HAP-1 (cell line): ENCODE results near the gene PRSS22.

ENCODE experiments used
- DNase-seq, 2 experiments: peaks; one replicate each; pipeline ENCODE4 v3.0.0-alpha.2; 2016 to 2020; ENCODE audit warnings: low spot score in 2 of 2
- H3K27me3 ChIP-seq: fragments of 250-450 bp; sonication (Bioruptor Pico); 2 replicates; pipeline ENCODE4 v1.5.1; 2020; ENCODE audit warnings: low read depth, mild to moderate bottlenecking, moderate library complexity
- H3K36me3 ChIP-seq: fragments of 250-450 bp; sonication (Bioruptor Pico); replicated peaks from 2 replicates; pipeline ENCODE4 v1.5.1; 2020; ENCODE audit warnings: mild to moderate bottlenecking
- H3K4me1 ChIP-seq: fragments of 250-450 bp; sonication (Bioruptor Pico); 2 replicates; pipeline ENCODE4 v1.5.1; 2020; ENCODE audit warnings: mild to moderate bottlenecking
- H3K4me3 ChIP-seq: fragments of 250-450 bp; sonication (Bioruptor Pico); 2 replicates; pipeline ENCODE4 v1.5.1; 2020; ENCODE audit warnings: mild to moderate bottlenecking, moderate library complexity
- H3K9me3 ChIP-seq: fragments of 250-450 bp; sonication (Bioruptor Pico); 2 replicates; pipeline ENCODE4 v1.5.1; 2020; ENCODE audit warnings: mild to moderate bottlenecking, moderate library complexity
- in situ Hi-C: fragments of 300-500 bp; cut with MboI; formaldehyde crosslinking; loops from 3 replicates; pipeline ENCODE4 v1.14.3; 2020; ENCODE audit warnings: low sequenced_read_pairs, inconsistent platforms, mixed read lengths

Gene PRSS22

GRCh38 chr16:2836646-2837508 lies 21.1 kb downstream of the PRSS22 start:
- no peak for DNase-seq
- Histone ChIP-seq H3K9me3 (no peaks in the 10 kb centered on the region), H3K4me1 (peaks cover under 1% of the 10 kb centered on the region; the same call in 1 of the 2 replicates), H3K27me3 (no peaks in the 10 kb centered on the region), H3K36me3 (no peaks in the 10 kb centered on the region), H3K4me3 (no peak overlapping the region)
- in situ Hi-C loops, result no loop called here

DNA sequence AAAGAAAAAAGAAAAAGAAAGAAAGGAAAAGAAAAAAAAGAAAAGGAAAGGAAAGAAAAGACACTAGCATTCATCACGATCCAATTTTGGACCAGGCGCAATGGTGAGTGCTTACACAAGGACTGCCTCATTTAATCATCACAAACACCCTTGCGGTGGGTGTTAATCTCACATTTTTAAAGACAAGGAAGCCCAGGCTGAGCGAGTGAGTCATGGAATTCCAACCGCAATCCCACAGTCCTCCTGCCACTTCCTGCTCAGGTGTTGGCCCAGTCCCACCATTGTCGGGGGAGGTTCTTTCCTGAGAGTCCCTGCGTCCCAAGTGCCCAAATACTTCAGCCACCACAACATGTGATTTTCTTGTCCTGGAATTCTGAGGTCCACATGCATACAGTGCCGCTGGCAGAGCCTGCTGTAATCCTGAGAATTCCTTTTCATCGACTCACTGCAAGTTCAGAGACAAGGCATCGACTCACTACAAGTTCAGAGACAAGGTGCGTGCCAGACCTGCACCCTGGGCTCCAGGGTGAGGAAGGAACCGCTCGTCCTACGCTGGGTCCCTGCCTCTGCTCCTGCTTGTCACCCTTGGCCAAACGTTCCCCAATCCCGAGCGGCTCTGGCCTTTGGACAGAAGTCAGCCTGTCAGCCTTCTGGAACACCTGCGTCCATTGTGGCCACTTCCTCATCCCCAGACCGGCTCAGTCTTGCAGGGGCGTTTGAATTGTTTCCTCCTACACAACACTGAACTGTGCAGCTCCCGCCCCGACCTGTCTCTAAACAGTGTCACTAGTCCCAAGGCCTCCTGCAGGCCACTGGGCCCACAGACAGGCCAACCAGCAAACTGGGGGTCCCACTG lies 22.1 kb downstream of the PRSS22 start:
- no peak for DNase-seq
- no peak overlapping the region for H3K4me3 ChIP-seq
- no peaks in the 10 kb centered on the region for H3K27me3 ChIP-seq
- H3K4me1 ChIP-seq, result no peaks in the 10 kb centered on the region
- no peaks in the 10 kb centered on the region for H3K36me3 ChIP-seq
- in situ Hi-C loops, result no loop called here
- H3K9me3 ChIP-seq, result no peaks in the 10 kb centered on the region

GRCh38 chr16:2834968-2835367 lies 23.0 kb downstream of the PRSS22 start:
- in situ Hi-C loops, result no loop called here
- H3K4me1 ChIP-seq, result no peaks in the 10 kb centered on the region
- no peak overlapping the region for H3K4me3 ChIP-seq
- no peaks in the 10 kb centered on the region for H3K27me3 ChIP-seq
- DNase-seq, result no peak
- no peaks in the 10 kb centered on the region for H3K36me3 ChIP-seq
- H3K9me3 ChIP-seq, result no peaks in the 10 kb centered on the region

DNA sequence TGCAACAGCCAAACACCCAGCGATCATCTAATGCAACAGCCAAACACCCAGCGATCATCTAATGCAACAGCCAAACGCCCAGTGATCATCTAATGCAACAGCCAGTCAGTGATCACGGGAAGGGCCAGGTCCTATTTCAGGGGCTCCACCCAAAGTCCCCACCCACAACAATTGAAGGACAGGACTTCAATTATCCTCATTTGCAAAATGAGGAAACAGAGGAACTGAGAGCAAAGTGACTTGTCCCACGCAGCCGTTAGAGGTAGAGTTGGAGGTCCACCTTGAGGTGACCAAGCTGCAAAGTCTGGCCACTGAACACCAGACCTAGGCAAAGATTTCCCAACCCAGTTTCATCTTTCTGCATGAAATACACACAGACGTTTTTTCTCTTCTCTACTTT lies 24.2 kb downstream of the PRSS22 start:
- Histone ChIP-seq H3K4me3 (no peak overlapping the region), H3K4me1 (no peaks in the 10 kb centered on the region), H3K27me3 (peaks cover 4% of the 10 kb centered on the region; the same call in 1 of the 2 replicates), H3K36me3 (no peaks in the 10 kb centered on the region), H3K9me3 (no peaks in the 10 kb centered on the region)
- DNase-seq, result no peak
- in situ Hi-C loops, result no loop called here

GRCh38 chr16:2831203-2831602 lies 26.8 kb downstream of the PRSS22 start:
- Histone ChIP-seq H3K36me3 (no peaks in the 10 kb centered on the region), H3K4me3 (no peak overlapping the region), H3K9me3 (no peaks in the 10 kb centered on the region), H3K27me3 (peaks cover 4% of the 10 kb centered on the region; the same call in 1 of the 2 replicates), H3K4me1 (no peaks in the 10 kb centered on the region)
- no peak for DNase-seq
- in situ Hi-C loops, result no loop called here

GRCh38 chr16:2830355-2830695 lies 27.6 kb downstream of the PRSS22 start:
- no peak overlapping the region for H3K4me3 ChIP-seq

GRCh38 chr16:2829501-2830354 lies 28.2 kb downstream of the PRSS22 start, which contains the start of gene ZG16B:
ZG16B (plus strand) TSS chr16:2830303; CDS start chr16:2830442, 139 bp downstream.
- Histone ChIP-seq H3K27me3 (peaks cover 10% of the 10 kb centered on the region; the same call in 1 of the 2 replicates), H3K4me1 (no peaks in the 10 kb centered on the region), H3K4me3 (no peak within 1 kb of the TSS), H3K9me3 (no peaks in the 10 kb centered on the region), H3K36me3 (no peaks in the 10 kb centered on the region)
- no peak for DNase-seq
- in situ Hi-C loops, result no loop called here

More at GRCh38 chr16:2830355-2830695, 27.6 kb downstream of the PRSS22 start:
- H3K27me3 ChIP-seq, result peaks cover 10% of the 10 kb centered on the region; the same call in 1 of the 2 replicates
- in situ Hi-C loops, result no loop called here
- no peaks in the 10 kb centered on the region for H3K36me3 ChIP-seq
- no peak for DNase-seq
- no peaks in the 10 kb centered on the region for H3K9me3 ChIP-seq
- H3K4me1 ChIP-seq, result no peaks in the 10 kb centered on the region

DNA sequence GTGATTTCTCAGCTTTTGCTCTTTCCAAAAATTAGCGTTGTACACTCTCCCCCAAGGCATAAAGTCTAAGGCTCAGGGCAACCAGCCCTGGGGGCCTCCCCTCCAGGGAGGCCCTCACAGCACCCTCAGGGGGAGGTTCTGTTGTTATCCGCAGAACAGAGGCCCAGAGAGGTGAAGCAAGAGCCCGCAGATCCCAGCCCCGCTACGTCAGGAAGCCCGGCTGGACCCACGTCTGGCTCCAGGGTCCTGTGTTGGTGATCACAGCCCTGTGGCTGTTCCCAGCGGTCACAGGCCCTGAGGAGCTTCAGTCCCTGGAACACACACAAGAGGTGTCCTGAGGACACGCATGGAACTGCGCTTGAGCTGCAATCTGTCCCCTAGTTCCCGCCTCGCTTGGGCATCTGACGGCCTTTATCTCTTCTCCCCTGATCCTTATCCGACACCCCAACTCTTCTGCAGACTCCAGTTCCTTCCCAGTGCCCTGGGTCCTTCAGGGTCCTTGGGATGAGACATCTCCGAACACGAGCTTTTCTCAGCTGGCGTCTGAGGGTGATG lies 29.0 kb downstream of the PRSS22 start:
- H3K9me3 ChIP-seq, result no peaks in the 10 kb centered on the region
- H3K27me3 ChIP-seq, result peaks cover 10% of the 10 kb centered on the region; the same call in 1 of the 2 replicates
- no peak for DNase-seq
- no peak overlapping the region for H3K4me3 ChIP-seq
- H3K4me1 ChIP-seq, result no peaks in the 10 kb centered on the region
- in situ Hi-C loops, result no loop called here
- H3K36me3 ChIP-seq, result no peaks in the 10 kb centered on the region

DNA sequence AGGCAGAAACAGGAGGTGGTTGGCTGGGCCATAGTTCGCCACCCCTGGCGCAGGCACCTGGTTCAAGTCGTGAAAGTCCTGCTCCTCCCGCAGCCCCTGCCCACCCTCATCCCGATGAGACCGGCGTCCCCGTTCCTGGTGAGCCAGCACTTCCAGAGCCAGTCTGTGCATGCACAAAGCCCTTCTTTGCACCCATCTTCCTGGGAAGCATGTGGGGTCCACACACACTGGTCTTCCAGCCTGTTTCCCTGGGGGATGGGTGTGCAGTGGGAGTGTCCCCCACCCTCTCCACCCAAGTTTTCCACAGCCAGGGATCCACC lies 29.5 kb downstream of the PRSS22 start:
- no peaks in the 10 kb centered on the region for H3K36me3 ChIP-seq
- in situ Hi-C loops, result no loop called here
- H3K4me3 ChIP-seq, result no peak overlapping the region
- no peaks in the 10 kb centered on the region for H3K9me3 ChIP-seq
- H3K4me1 ChIP-seq, result no peaks in the 10 kb centered on the region
- H3K27me3 ChIP-seq, result peaks cover 10% of the 10 kb centered on the region; the same call in 1 of the 2 replicates
- DNase-seq, result no peak

DNA sequence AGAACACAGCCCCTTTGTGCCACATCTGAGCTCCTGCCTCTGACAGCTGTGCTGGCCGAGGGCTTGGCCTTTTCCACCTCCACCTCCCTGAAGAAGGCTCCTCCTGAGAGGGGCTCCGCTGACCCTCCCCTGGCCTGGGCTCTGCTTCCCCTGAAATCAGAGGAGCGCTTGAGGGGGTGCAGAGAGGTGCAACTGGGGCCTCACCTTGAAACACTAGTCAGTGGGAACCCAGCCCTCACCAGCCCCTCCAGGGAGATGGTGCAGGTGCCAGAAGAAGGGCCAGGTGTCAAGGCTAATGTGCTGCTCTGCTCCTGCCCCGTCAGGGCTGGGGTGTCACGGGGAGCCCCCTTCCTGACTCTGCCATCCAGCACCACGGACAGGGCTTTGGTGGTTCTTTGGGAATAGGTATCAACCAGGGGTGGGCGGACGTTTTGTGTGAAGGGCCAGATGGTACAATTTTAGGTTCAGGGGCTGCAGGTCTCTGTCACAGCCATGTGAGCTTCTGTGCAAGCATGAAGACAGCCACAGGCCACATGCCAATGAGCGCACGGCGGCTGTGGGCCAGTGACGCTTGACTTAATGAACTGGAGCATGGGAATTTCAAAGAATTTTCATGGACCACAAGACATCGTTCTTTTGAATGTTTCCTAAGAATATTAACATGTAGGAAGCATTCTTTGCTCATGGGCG lies 30.0 kb downstream of the PRSS22 start:
- Histone ChIP-seq H3K4me1 (no peaks in the 10 kb centered on the region), H3K27me3 (peaks cover 13% of the 10 kb centered on the region), H3K9me3 (no peaks in the 10 kb centered on the region), H3K36me3 (no peaks in the 10 kb centered on the region), H3K4me3 (no peak overlapping the region)
- DNase-seq, result no peak
- in situ Hi-C loops, result no loop called here

GRCh38 chr16:2827374-2827791 lies 30.6 kb downstream of the PRSS22 start:
- Histone ChIP-seq H3K27me3 (peaks cover 17% of the 10 kb centered on the region), H3K9me3 (no peaks in the 10 kb centered on the region), H3K36me3 (no peaks in the 10 kb centered on the region), H3K4me3 (no peak overlapping the region), H3K4me1 (no peaks in the 10 kb centered on the region)
- no peak for DNase-seq
- in situ Hi-C loops, result no loop called here

DNA sequence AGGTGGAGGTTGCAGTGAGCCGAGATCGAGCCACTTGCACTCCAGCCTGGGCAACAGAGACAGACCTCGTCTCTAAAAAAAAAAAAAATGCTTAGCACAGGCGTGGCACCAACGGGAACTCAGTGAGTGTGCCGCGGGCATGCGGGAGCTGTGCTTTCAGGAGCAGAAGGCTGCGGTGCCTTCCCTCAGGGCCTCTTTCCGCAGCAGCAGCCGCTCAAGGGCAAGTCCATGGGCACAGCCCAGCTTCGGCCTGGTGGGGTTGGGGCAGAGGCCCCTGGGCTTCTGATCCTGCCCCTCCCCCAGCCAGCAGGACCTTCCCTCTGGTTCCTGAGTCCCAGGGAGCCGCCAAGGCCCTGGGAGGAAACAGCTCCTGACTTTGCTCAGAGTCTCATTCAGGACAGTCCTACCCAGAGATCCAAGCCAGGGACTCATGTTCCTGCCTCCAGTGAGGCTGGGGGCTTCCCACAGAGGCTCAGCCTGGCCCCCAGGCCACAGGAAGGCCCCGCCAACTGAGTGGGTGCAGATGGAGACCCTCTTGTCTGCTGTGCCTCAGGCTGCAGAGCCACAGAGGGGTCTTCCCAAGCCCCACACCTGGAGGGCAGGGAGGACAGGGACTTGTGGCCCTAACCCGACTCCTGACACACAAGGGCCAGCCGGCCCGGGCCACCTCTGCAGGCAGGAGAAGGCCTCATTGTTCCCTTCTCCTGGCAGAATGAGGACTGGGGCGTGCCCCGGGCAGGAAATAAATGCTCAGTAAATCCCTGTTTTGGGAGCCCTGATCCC lies 31.2 kb downstream of the PRSS22 start:
- Histone ChIP-seq H3K27me3 (peaks cover 17% of the 10 kb centered on the region), H3K4me1 (no peaks in the 10 kb centered on the region), H3K9me3 (no peaks in the 10 kb centered on the region), H3K4me3 (no peak overlapping the region), H3K36me3 (no peaks in the 10 kb centered on the region)
- in situ Hi-C loops, result no loop called here
- DNase-seq, result no peak
